ENCODE results near the gene FGR. TPM values are rescaled to one million over a fixed set of nuclear protein-coding genes. Genes with fewer than 3 reads are reported as not detected.

The FGR gene
- total RNA-seq, 4 donors from 2014 or later = 3.0 to 9.2 (median 5.9) TPM

DNA sequence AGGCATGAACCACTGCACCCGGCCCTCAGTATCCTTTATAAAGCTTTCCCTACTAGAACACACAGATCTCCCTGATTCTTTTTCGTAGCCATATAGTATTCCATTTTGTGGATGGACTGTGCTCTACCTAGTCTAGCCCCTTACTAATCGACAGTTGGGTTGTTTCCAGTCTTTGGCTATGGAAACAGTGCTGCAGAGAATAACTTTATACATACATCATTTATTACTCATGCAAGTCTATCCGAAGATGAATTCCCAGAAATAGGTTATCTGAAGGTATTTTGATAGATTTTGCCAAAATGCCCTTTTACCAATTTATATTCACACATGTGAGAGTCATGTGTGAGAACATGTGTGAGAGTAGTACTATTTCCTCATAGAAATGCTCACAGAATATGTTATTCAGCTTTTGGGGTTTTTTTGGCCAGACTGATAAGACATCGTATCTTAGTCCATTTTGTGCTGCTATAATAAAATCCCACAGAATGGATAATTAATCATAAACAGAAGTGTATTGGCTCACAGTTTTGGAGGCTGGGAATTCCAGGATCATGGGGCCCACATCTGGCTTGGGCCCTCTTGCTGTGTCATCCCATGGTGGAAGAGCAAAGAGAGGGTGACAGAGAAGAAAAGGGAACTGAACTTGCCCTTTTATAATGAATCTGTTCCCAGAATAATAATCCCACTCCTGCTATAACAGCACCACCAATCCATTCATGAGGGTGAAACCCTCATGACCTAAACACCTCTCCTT is 17.3 kb upstream of the FGR start:
- 80% methylated on average over 5 of the region's 5 CpGs for WGBS
- no peaks in the 10 kb centered on the region for H3K36me3 ChIP-seq
- no peak for DNase-seq (ENCODE audit: low spot score in 2 of 2)
- TF ChIP-seq EP300 (IDR thresholded peaks at IDR 0.05) (no peak), POLR2AphosphoS5 (IDR thresholded peaks at IDR 0.05) (no peak), POLR2A (IDR thresholded peaks at IDR 0.05) (no peak)
- TF ChIP-seq, protein P1, sequence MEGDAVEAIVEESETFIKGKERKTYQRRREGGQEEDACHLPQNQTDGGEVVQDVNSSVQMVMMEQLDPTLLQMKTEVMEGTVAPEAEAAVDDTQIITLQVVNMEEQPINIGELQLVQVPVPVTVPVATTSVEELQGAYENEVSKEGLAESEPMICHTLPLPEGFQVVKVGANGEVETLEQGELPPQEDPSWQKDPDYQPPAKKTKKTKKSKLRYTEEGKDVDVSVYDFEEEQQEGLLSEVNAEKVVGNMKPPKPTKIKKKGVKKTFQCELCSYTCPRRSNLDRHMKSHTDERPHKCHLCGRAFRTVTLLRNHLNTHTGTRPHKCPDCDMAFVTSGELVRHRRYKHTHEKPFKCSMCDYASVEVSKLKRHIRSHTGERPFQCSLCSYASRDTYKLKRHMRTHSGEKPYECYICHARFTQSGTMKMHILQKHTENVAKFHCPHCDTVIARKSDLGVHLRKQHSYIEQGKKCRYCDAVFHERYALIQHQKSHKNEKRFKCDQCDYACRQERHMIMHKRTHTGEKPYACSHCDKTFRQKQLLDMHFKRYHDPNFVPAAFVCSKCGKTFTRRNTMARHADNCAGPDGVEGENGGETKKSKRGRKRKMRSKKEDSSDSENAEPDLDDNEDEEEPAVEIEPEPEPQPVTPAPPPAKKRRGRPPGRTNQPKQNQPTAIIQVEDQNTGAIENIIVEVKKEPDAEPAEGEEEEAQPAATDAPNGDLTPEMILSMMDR (IDR thresholded peaks at IDR 0.05) = no peak
- H3K9me3 ChIP-seq = no peaks in the 10 kb centered on the region
- H3K4me1 ChIP-seq = peaks cover 45% of the 10 kb centered on the region
- H3K27me3 ChIP-seq = no peaks in the 10 kb centered on the region
- no peak overlapping the region for H3K4me3 ChIP-seq
- peak overlapping the region; percentile 47 for H3K27ac ChIP-seq

DNA sequence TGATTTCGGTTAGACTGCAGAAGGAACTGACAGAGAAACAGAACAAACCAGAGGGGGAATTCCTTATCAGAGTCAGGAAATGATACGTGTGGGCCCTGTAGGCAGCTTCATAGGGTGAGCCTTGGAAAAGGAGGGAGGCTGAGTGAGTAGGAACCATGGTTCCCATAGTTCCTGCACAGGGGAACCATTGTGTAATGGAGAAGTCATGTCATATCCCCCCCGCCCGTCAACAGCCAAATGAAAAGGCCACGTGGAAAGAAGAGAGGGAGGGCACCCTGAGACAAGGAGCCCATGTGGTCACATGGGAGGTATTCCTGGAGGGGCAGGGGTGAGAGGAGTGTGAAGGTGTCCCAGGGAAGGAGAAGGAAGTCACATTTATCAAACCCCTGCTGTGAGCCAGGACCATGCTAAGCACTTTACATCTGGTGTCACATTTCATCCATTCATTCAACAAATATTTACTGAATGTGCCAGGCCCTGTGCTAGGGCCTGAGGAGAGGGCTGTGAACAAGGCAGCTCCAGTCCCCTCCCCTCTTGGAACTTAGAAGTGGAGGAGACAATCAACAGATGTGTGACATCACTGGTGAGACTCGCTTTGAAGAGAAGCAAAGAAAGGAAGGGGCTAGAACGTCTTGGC is 15.7 kb upstream of the FGR start:
- no peak for TF ChIP-seq EP300 (IDR thresholded peaks at IDR 0.05)
- no peak for TF ChIP-seq POLR2AphosphoS5 (IDR thresholded peaks at IDR 0.05)
- TF ChIP-seq, protein P1 (IDR thresholded peaks at IDR 0.05) = no peak
- TF ChIP-seq POLR2A (IDR thresholded peaks at IDR 0.05) = no peak
- 22% methylated on average over 7 of the region's 7 CpGs for WGBS
- Histone ChIP-seq H3K4me1 (peaks cover 39% of the 10 kb centered on the region), H3K9me3 (no peaks in the 10 kb centered on the region), H3K27ac (peak overlapping the region; percentile 47), H3K36me3 (no peaks in the 10 kb centered on the region), H3K27me3 (no peaks in the 10 kb centered on the region), H3K4me3 (no peak overlapping the region)
- no peak for DNase-seq (ENCODE audit: low spot score in 2 of 2)

DNA sequence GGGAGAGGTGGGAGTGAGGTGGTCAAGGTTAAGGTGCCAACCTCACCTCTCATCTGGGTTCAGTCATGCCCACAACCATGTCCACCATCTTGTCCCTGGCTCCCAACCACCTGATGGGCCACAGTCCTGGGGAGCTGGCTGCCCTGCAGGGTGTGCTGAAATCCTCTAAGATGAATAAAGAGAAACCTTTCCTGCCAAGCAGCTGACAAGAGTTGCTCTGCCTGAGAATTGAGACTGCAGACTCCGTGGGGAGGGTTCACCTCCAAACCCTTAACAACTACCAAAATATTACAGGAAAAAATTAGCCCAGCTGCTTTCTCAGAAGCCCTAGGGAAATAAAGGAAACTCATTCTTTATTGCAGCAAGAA is 15.2 kb upstream of the FGR start:
- no peak overlapping the region for H3K4me3 ChIP-seq
- no peaks in the 10 kb centered on the region for H3K9me3 ChIP-seq
- 36% methylated on average over 1 of the region's 1 CpG for WGBS
- no peak for DNase-seq (ENCODE audit: low spot score in 2 of 2)
- H3K36me3 ChIP-seq = no peaks in the 10 kb centered on the region
- peak overlapping the region; percentile 47 for H3K27ac ChIP-seq
- H3K4me1 ChIP-seq = peaks cover 34% of the 10 kb centered on the region
- TF ChIP-seq EP300 (IDR thresholded peaks at IDR 0.05) (no peak), POLR2A (IDR thresholded peaks at IDR 0.05) (no peak), POLR2AphosphoS5 (IDR thresholded peaks at IDR 0.05) (no peak)
- TF ChIP-seq, protein P1 (IDR thresholded peaks at IDR 0.05) = no peak
- H3K27me3 ChIP-seq = no peaks in the 10 kb centered on the region

DNA sequence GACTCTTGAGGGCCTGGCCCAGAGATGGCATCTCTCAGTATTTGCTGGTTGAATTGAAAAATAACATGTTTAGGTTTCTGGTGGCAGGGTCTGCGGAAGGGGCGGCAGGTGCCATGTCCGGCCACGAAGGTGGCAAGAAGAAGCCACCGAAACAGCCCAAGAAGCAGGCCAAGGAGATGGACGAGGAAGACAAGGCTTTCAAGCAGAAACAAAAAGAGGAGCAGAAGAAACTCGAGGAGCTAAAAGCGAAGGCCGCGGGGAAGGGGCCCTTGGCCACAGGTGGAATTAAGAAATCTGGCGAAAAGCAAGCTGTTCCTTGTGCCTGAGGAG is 14.3 kb upstream of the FGR start:
- no peak overlapping the region for H3K27ac ChIP-seq
- WGBS = 90% methylated on average over 11 of the region's 11 CpGs
- TF ChIP-seq, protein P1 (IDR thresholded peaks at IDR 0.05) = no peak
- no peak for TF ChIP-seq POLR2AphosphoS5 (IDR thresholded peaks at IDR 0.05)
- TF ChIP-seq POLR2A (IDR thresholded peaks at IDR 0.05) = no peak
- TF ChIP-seq EP300 (IDR thresholded peaks at IDR 0.05) = no peak

DNA sequence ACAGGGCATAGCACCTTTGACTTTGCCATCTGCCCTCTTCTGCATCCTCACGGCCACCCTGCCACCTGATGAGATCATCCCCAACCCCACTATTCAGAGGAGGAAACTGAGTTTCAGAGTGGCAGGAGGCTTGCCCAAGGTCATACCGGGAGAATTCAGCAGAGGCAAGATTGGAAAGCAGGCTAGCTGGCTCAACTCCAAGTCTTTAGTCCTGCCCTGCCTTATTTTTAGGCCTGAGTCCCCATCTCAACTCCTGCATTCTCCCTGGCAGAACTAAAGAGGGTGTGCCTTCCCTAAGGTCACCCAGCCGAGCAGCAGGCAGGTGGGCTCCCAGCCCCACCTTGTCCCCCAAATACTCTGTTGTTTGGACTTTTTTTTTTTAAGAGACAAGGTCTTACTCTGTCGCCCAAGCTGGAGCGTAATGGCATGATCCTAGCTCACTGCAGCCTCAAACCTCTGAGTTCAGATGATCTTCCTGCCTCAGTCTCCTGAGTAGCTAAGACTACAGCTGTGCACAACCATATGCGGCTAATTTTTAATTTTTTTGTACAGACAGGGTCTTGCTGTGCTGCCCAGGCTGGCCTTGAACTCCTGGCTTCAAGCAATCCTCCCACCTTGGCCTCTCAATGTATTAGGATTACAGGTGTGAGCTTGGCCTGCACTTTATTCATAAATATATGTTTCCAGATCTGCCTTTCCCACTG is 13.8 kb upstream of the FGR start:
- DNase-seq (ENCODE audit: low spot score in 2 of 2) = no peak
- Histone ChIP-seq H3K27me3 (no peaks in the 10 kb centered on the region), H3K9me3 (no peaks in the 10 kb centered on the region), H3K4me1 (peaks cover 30% of the 10 kb centered on the region), H3K36me3 (no peaks in the 10 kb centered on the region), H3K4me3 (no peak overlapping the region), H3K27ac (no peak overlapping the region)
- WGBS = 72% methylated on average over 6 of the region's 6 CpGs
- TF ChIP-seq EP300 (IDR thresholded peaks at IDR 0.05) (no peak), POLR2A (IDR thresholded peaks at IDR 0.05) (no peak), POLR2AphosphoS5 (IDR thresholded peaks at IDR 0.05) (no peak)
- TF ChIP-seq, protein P1 (IDR thresholded peaks at IDR 0.05) = no peak

More for the DNA sequence above, 14.3 kb upstream of the FGR start:
- no peaks in the 10 kb centered on the region for H3K9me3 ChIP-seq
- peaks cover 29% of the 10 kb centered on the region for H3K4me1 ChIP-seq
- H3K36me3 ChIP-seq = no peaks in the 10 kb centered on the region
- DNase-seq (ENCODE audit: low spot score in 2 of 2) = no peak
- no peak overlapping the region for H3K4me3 ChIP-seq
- H3K27me3 ChIP-seq = no peaks in the 10 kb centered on the region
